Bladder microvascular endothelial cell (primary cell): ENCODE measurements around the gene MZT2A. TPM values are rescaled to one million over a fixed set of nuclear protein-coding genes. Genes with fewer than 3 reads are reported as not detected.

Source experiments
- total RNA-seq: library from RNA; depleted of rRNA; stranded (reverse); fragments of >200 nt; gene quantifications from 2 replicates; pipeline ENCODE4 v1.2.3, GENCODE V29; 2014

Gene MZT2A
- total RNA-seq = 98.1 and 140 TPM in 2 replicates

GRCh38 chr2:131492015-131492417, at the start of gene MZT2A:
MZT2A (minus strand) TSS chr2:131492397; CDS start chr2:131492376, 21 bp downstream.

GRCh38 chr2:131527131-131528001, 35.2 kb upstream of the MZT2A start, which contains the start of gene CCDC74A:
CCDC74A (plus strand) TSS chr2:131527888; CDS start chr2:131527971, 83 bp downstream.

GRCh38 chr2:131475831-131476230, 16.4 kb downstream of the MZT2A start, which contains the start of gene TUBA3D:
TUBA3D (plus strand) TSS chr2:131476119; CDS start chr2:131476200, 81 bp downstream.

Other genes with a start within 250 kb of the MZT2A start
- 0.19 TPM in 1 of 2 replicates, not detected in the other for gene RAB6D, start 128.2 kb downstream of the MZT2A start, total RNA-seq
- not detected in 2 replicates for gene TUBA3D, start 16.3 kb downstream of the MZT2A start, total RNA-seq
- 3.7 and 6.4 TPM in 2 replicates for gene CCDC74A, start 35.5 kb upstream of the MZT2A start, total RNA-seq